A673 (cell line): ENCODE measurements around the gene CDK19.

Experiments
- EZH2 ChIP-seq: fragments of 200-600 bp; sonication (generic); IDR thresholded peaks from 2 replicates; pipeline ENCODE4 v1.6.1; 2017; ENCODE audit warnings: borderline replicate concordance, low read depth, mild to moderate bottlenecking, mixed read lengths, antibody characterized with exemption, low read length; ENCODE audit not compliant: poor library complexity, severe bottlenecking
- TF ChIP-seq, protein P1 (sequence below): fragments of 300-800, 200-600 bp; sonication (generic); conservative IDR thresholded peaks from 2 replicates; pipeline ENCODE4 v1.5.1; 2017; ENCODE audit warnings: low read depth, mild to moderate bottlenecking, antibody characterized with exemption, low read length, moderate library complexity, mixed read lengths

DNA sequence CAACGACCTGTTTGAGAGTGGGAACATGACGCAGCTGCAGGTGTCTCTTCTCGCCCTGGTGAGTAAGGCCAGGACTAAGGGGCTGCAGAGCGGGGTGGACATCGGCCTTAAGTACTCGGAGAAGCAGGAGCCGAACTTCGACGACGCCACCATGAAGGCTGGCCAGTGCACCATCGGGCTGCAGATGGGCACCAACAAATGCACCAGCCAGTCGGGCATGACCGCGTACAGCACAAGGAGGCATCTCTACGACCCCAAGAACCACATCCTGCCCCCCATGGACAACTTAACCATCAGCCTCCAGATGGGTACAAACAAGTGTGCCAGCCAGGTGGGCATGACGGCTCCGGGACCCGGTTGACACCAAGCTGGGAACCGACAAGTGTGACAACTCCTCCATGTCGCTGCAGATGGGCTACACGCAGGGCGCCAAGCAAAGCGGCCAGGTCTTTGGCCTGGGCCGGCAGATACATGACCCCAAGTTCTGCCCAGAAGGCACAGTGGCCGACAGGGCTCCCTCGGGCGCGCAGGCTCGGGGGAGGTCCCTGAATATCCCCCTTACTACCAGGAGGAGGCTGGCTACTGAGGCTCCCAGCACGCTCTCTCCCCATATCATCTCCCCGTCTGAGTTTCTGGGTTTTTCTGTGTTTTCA is 43.4 kb upstream of the CDK19 start:
- no peak for TF ChIP-seq EZH2
- TF ChIP-seq, protein P1, sequence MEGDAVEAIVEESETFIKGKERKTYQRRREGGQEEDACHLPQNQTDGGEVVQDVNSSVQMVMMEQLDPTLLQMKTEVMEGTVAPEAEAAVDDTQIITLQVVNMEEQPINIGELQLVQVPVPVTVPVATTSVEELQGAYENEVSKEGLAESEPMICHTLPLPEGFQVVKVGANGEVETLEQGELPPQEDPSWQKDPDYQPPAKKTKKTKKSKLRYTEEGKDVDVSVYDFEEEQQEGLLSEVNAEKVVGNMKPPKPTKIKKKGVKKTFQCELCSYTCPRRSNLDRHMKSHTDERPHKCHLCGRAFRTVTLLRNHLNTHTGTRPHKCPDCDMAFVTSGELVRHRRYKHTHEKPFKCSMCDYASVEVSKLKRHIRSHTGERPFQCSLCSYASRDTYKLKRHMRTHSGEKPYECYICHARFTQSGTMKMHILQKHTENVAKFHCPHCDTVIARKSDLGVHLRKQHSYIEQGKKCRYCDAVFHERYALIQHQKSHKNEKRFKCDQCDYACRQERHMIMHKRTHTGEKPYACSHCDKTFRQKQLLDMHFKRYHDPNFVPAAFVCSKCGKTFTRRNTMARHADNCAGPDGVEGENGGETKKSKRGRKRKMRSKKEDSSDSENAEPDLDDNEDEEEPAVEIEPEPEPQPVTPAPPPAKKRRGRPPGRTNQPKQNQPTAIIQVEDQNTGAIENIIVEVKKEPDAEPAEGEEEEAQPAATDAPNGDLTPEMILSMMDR = no peak
